ENCODE results near the gene STAT4. TPM values are rescaled to one million over a fixed set of nuclear protein-coding genes. Genes with fewer than 3 reads are reported as not detected.

The STAT4 gene
- polyA plus RNA-seq, 1 donor, result 1.5 TPM

DNA sequence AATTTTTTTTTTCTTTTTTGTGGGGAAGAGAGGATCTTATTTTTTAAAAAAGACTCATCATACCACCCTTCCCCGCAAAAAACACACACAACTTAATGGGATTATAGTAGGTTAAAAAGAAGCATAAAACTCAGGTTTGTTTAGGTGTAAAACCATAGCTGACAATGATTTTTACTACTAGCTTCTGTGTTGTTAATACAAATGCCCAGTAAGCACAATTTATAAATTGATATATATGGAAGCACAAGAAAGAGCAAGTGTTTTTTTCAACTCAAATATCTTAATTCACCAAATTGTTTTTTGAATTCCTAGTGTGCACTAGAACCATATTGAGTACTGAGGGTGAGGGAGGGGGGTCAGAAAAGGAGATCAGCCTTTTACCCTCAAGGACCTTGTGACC, 7.0 kb downstream of the STAT4 start:
- no peak for DNase-seq

DNA sequence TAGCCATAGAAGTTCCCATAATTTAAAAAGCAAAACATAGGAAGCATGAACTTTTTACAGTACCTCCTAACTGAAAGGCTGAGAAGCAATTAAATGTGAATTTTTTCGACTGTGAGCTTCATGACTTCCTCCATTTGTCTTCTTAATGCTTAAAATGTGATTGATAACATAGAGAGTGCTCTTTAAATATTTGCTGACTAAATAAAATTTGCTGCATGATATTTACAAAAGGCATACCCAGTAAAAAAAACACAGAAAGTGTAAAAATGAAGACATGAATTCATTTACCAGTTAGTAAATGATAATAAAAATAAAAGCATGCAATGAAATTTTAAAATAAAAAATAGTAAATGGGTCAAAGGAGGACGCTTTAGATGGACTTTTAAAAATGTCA, 21.9 kb downstream of the STAT4 start:
- DNase-seq, result no peak

DNA sequence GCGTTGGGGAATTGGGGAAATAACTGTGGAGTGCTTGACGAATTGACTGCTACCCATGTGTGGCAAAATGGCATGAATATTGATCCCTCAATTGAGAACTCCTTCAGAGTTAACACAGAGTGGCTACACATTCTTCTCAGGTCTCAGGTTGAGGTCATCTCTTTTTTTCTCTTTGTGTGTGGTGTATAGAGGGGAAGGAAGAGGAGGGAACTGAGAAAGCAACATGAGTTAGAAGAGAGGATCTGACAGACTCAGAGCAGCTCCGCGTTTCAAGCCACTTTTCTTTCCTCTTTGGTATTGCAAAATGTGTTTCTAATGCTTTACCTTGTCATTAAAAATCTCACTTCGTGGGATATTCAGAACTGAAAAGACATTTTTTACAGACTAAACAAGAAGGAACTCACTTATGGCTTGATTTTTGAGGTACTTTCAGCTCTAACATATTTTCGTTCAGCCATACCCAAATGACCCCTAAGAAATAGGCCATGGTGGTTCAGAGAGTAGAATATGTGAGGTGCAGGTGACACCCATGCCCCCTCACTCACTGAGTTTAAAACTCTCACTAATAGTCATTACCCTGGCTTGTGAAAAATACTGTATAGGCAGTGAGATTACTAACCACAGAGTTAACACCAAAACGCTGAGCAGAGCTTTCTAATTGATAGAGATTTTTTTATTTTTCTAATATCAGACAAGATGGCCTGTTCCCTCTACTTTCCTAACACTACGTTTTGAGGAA, 22.5 kb downstream of the STAT4 start:
- DNase-seq, result no peak

DNA sequence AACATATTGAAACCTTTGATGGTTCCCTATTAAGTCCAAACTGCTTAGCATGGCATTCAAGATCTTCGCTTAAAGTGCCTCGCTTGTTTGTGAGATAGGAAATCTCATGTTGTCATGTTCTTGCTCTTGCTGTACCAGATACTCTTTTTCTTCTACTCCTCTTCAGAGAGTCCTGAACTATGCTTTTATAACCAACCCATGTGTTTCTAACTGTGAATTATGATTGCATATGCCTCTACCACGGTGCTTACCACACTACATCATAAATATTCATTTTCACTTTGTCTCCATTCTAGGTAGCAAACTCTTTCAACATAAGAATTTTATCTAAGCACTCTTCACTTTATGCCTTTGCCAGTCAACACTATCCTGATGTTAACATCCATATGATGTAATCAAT, 23.6 kb downstream of the STAT4 start:
- no peak for DNase-seq

DNA sequence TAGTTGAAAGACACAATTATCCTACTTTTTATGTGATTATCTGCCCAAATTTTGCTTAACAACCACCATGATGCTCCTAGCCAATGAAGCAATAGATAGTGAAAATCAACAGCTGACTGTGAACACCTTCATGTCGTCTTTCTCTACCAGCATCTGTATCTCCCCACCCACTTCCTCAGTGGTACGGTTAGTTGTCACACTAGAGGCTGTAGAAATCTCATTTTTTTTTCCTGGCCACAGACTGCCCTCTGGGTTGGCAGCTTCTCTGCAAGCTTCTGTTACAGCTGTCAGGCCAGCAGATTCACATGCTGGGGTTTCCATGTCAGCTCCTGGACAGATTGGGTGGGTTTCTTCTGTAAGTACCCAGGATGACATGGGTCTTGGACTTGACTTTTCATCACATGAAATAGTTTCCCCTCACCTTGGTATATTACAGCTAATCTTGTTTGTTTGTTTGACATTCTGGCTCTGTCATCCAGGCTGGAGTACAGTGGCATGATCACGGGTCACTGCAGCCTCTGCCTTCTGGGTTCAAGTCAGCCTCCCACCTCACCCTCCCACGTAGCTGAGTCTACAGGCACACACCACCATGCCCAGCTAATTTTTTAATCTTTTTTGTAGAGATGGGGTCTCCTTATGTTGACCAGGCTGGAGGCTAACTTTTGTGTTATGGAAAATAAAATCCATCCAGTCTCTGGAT, 24.3 kb downstream of the STAT4 start:
- no peak for DNase-seq

DNA sequence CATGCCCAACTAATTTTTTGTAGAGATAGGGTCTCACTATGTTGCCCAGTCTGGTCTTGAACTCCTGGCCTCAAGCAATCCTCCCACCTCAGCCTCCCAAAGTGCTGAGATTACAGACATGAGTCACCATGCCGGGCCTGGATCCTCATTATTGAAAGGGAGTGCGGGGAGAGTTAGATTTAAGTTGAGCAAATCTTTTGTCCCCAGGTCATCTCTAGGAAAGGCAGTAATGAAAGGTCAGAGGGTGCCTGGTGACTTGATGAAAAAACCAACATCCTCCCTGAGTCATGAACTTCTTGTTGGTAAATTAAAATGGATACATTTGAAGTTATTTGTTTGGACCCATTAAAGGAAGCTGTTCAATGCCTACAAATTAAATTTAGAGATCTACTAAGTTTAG, 25.1 kb downstream of the STAT4 start:
- no peak for DNase-seq

DNA sequence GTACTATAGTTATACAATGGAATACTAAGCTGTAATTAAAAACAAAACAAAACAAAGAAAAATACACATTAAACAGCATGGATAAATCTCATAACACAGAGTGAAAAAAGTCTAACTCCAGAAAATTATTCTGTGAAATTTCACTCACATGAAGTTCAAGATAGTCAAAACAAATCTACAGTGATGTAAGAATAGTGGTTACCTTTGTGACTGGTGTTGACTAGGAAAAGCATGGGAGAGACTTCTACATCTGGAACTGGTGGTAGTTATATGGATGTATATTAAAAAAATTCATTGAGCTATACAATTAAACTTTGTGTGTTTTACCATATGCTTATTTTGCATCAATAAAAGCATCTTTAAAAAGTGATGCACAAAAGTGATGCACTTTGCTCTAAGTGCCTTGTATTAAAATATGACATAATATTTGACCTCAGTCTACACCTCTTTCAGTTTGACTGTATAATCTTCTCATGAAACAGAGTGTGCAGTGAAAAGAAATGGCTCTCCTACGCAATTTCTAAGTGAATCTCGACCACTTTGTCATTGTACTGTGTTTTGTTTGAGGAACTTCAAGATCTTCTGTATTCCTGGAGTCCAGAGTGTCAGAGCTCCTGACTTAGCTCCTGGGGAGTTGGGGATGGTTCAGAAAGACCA, 28.0 kb downstream of the STAT4 start:
- DNase-seq, result no peak

DNA sequence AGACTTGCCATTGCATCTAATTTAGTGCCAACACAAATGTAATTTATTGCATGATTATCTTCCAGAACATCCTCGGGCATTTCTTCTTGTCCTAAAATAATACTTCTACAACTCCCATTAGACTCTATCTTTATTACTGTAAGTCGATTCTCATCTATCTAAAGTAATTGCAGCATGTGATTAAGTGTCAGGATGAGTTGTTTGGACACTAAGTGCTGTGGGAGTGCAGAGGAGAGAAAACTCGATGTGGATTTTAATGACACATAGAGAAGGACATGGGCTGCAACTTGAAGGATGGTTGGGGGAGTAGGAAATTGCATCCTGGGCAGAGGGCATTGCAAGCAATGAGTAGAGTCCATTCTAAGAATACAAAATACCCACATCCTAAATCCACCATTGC, 33.5 kb downstream of the STAT4 start:
- no peak for DNase-seq

DNA sequence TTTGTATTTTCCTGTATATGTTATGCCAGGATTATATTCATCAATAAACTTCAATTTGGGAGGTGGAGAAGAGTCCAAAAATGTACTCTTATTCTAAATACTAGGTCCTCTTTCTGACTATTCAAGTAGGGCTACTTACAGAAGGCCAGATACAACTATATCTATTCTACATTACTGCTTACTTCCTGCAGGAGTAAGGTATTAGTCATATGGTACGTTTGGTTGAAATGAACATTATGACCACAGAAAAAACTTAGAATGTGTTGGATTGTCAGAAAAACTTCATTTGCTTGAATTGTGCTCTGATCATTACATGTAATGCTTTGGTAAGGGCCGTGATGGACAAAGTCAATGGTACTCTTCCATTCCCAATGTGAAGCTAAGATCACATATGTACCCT, 35.0 kb downstream of the STAT4 start:
- DNase-seq, result no peak

DNA sequence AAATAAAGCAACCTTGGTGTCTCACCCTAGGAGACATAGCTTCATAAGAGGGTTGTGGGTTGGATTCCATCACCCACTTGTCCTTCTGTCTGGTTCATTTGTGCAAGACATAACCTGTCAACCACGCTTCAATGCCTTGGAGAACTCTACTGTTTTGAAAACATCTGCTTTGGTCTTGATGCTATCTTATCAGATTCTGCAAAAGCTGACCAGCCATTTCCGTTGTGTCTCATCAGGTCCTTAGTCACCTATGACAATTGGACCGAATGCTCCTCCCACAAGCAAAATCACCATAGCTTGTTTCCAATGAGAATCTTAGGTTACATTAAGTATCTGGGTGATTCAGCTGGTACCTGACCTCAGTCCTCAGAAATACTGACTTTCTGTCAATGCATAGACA, 35.4 kb downstream of the STAT4 start:
- no peak for DNase-seq

DNA sequence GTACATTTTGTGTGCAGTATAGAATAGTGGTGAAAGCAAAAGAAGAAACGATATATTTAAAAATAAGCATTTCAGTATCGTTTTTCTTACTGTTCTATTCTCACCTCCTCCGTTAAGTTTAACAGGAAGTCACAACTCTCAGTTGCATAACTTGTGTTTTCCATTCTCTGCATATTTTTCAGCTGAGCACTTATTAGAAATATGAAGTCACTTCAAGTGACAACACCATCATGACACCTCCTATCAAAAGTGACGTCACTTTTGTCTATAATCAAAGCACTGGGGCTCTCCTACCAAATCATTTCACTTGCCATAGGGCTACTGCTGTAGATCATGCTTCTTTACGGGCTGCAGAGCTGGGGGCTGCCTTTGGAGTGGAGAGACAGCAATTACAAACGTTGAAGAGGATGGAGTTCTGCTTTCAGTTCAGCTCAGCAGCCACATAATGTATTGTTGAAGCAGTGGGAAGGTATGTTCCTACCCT, 36.3 kb downstream of the STAT4 start:
- no peak for DNase-seq

DNA sequence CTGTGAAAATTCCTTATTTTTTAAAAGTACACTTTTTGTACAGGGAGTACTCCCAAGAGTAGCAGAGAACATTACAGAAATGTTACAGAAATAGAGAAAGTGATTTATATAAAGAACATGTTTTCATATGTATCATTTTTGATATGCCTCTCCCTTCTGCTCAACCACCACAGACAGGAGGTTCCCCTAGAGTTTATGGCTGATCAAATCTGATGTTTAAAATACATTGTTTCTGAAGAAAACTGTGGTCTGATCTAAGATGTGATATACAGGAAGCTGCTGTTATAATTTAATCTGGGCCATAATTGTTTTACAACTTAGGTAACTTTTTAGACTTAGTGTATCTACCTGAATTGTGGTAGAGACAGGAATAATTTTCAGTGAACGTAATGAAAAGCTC, 37.0 kb downstream of the STAT4 start:
- no peak for DNase-seq

DNA sequence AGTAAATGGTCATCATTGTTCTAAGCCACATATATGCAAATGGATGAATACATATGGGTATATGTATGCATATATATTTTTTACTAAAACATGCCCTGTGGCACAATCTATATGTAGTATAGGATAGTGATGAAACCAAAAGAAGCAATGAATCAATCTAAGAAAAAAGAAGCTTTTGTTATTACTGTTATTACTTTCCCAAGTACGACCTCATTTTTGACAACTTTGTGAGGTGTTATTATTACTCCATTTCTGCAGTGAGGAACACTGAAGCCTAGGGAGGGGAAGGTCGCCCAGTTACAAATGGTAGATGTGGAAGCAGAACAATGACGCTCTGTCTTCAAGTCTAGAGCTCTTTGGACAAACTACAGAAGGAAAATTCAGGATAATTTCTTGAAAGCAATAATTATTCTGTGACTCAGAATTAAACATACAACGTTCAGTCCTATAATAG, 38.3 kb downstream of the STAT4 start:
- DNase-seq, result no peak

DNA sequence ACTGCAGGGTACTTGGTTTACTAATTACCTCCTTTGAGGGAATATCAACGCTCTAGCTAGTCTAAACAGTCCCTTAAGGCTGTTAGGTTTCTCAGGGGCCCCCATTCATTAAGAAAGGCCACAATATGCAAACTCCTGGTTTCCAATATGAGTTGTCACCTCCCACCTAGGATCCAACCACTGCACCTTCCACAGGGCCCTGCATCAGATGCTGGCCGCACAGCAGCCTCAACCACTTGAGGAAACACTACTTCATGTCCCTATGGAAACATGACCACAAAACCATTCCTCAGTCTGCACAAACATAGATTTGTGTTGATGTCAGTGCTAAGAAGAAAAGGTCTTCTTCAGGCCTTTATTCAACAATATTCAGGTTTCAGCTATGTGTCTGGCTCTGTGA, 40.9 kb downstream of the STAT4 start:
- no peak for DNase-seq

DNA sequence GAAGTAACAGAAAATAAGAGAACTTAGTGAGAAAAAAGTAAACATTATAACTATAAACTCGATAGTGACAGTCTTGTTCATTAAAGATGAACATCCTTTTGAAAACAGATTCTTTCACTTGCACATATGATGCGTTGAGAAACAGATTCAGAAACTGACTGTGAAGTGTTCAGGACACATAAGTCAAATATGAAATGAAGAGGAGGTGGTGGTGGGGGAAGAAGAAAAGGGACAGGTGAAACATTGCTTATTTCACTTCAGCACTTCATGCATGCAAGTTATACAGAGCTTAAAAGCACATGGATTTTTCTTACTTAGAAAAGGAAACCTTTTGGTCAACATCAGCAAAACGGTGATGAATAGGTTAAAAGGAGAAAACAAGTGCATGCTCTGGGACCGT, 42.5 kb downstream of the STAT4 start:
- DNase-seq, result no peak

DNA sequence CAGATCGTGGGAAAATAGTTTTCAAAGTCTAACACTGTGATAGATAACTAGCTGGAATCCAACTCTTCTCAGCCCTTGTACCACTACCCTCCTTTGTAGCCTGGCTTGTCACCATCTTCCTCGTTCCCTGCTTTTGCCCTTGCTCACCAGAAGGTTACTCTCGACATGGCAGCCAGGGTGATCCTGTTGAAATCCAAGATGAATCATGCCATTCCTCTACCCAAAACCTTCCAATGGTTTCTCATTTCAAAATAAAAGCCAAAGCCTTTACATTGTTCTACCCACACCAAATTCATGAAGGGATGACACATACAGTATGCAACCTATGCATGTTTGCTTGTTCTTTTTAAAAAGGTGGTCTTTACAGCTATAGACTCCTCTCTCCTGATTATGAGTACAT, 45.7 kb downstream of the STAT4 start:
- DNase-seq, result no peak

DNA sequence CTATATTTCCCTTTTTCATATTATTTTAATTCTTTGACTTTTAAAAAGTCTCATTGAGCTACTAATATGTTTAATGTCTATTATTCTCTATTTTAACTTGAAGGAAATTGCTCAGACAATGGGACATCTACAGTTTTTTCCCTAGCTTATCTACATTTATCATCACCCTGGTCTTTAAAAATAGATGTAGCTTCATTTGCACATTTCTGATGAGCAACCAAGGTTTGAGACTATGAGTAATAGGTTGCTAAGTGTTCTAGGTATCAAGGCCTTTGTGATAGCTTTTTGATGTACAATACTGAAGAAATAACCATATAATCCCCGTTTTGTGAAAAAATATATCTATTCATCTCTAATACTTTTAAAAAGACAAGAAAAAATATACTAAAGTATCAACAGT, 47.0 kb downstream of the STAT4 start:
- DNase-seq, result no peak

DNA sequence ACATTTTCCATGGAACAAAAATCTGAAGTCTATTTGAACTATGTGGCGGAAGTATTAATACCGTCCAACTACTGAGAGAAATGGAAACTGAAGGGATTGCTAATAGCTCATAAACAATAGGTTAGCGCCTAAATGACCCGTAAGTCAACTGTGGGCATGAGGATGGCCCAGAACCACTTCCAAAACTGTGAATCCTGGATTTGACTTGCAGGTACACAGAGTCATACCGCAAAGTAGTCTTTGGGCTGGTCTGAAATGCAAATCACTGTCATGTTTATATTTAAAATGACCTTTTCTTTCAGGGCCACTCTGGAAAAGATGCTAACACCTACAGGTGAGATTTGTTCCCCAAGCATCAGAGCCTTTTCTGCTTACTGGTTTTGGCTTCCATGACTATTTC, 50.6 kb downstream of the STAT4 start:
- no peak for DNase-seq

DNA sequence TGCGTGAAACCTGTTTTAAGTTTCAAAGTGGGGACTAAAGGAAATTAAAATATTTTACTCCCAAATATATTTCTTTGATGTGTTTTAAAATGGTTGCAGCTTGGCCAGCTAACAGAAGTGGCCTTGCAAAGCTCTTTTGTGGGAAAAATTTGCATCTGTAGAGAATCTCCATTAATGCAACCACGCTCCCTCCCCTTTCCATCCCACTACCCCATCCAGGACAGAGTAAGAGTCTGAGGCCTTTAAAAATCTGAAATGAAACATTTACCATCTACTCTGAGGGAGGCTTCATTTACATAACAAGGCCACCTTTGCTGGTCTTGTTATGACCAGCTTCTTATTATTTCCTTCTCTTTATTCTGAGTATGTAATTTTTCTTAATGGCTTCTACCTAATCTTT, 63.5 kb downstream of the STAT4 start:
- DNase-seq, result no peak

DNA sequence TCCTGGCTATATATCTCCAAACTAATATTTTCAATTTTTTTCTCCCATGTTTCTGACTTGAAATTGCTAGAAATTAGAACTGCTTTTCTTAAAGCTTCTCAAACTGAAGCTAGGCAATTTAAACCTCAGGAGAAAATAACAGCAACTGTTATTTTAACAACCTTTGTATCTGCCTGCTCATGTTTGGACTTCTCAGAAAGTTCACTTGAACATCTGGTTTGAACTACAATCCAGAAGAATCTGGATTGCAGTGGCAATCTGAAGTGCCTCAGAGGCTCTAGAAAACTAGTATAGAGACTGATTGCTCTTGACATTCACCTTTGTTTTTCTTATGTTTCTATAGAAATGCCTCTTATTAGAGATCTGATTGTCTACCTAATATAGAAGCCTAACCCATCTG, 64.1 kb downstream of the STAT4 start:
- DNase-seq, result no peak

DNA sequence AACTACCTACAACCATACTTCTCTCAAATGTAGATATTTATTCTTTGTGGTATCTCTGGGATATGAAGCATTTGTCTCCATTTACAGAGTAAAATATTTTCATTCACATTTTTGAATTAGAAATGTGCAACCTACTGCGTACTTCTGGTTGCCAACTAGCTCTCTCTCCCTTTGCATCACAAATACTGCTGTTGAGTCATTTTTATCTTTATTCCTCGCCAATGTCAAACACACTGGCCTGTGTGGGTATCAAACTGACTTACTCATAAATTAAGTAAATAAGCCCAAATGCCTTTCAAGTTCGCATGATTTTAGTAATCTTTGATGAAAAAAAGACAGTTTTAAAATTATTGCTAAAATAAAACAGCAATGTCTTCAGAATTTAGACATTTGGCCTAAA, 67.3 kb downstream of the STAT4 start:
- no peak for DNase-seq

DNA sequence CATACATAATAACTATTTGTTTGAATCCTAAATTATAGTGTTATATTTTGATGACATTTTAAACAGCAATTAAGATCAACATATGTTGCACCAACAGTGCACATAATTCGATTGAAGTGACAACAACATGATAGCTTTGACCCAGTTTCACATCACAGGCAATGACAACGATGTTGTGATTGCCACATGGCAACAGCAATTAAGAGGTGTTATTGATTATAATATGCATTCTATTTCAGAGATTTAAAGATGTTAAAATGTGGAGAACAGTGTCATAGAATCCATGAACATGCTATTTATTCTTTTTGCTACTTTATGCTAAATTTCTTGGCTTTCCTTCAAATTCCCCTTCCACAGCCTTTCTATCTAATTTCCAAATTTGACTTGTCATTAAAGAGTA, 68.5 kb downstream of the STAT4 start:
- no peak for DNase-seq

DNA sequence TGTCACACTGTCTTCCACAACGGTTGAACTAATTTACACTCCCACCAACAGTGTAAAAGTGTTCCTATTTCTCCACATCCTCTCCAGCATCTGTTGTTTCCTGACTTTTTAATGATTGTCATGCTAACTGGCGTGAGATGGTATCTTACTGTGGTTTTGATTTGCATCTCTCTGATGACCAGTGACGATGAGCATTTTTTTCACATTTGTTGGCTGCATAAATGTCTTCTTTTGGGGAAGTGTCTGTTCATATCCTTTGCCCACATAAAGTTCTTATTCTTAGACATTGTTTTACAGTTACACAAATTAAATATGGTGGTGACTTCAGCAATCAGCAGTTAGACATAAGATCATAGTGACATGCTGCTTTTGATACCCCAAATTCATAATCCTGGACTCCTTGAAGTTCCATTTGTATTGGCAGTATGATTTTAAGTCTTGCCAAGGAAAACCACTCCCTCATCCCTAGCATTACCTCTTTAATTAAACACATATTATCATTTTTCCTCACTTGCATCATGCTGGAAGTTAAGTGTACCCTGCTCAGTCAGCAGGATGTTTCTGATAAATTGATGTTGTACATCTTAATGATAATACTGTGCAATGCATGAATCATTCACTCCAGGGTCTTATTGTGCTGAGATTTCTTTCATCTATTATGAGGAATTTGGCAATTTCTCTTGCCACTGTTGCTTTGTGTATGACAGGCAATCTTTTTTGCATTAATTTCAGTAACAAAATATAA, 69.2 kb downstream of the STAT4 start:
- DNase-seq, result no peak

All from hindlimb muscle (tissue), 1 donor.